HEK293 (cell line): ENCODE measurements around the gene TP73.

Source experiments
- CTCF ChIA-PET: fragments of 350-600 bp; formaldehyde crosslinking; extraction: SDS; loops from one replicate; lab custom pipeline; 2021; ENCODE audit warnings: antibody characterized with exemption; lab: Yijun Ruan, JAX
- POLR2A ChIA-PET: fragments of 300-600 bp; formaldehyde crosslinking; extraction: SDS; loops from one replicate; lab custom pipeline; 2020; ENCODE audit warnings: antibody characterized with exemption, inconsistent platforms; lab: Yijun Ruan, JAX
- H3K27ac ChIP-seq: fragments of 200-500 bp; sonication (Bioruptor generic); 2 replicates; pipeline ENCODE4 v1.5.1; 2014; ENCODE audit warnings: low read depth, low read length, control low read depth, inconsistent platforms; ENCODE audit errors: extremely low read depth
- H3K36me3 ChIP-seq, 2 experiments: fragments of 200-500 bp in 1 of 2; sonication (Bioruptor generic) in 1 of 2; 1 replicate in 1 of 2; 2 replicates in 1 of 2; pipeline ENCODE4 v1.5.1; 2014 to 2017; ENCODE audit warnings: inconsistent platforms in 2 of 2, low read length in 2 of 2; ENCODE audit not compliant: control insufficient read depth in 2 of 2, insufficient read depth in 1 of 2
- H3K4me1 ChIP-seq: fragments of 200-500 bp; sonication (Bioruptor generic); 2 replicates; pipeline ENCODE4 v1.5.1; 2014; ENCODE audit warnings: mild to moderate bottlenecking, low read length, inconsistent platforms; ENCODE audit not compliant: control insufficient read depth, insufficient read depth
- H3K4me3 ChIP-seq: 2 replicates; pipeline ENCODE4 v1.5.1; 2011; ENCODE audit warnings: low read depth, mild to moderate bottlenecking, control low read depth, low read length, moderate library complexity
- H3K9me3 ChIP-seq: fragments of 200-500 bp; sonication (Bioruptor generic); 2 replicates; pipeline ENCODE4 v1.5.1; 2014; ENCODE audit warnings: low read depth, low read length, inconsistent platforms; ENCODE audit not compliant: control insufficient read depth, insufficient read depth
- FEZF1 ChIP-seq: fragments of 450-650 bp; formaldehyde crosslinking; IDR thresholded peaks from 2 replicates; pipeline ENCODE4 v1.5.1; 2016; ENCODE audit warnings: missing biosample characterization, missing genetic modification characterization
- GLIS2 ChIP-seq: fragments of 450-650 bp; formaldehyde crosslinking; IDR thresholded peaks from 2 replicates; pipeline ENCODE4 v1.5.1; 2016; ENCODE audit warnings: missing biosample characterization, missing genetic modification characterization
- KLF9 ChIP-seq: fragments of 450-650 bp; formaldehyde crosslinking; IDR thresholded peaks from 2 replicates; pipeline ENCODE4 v1.5.1; 2016; ENCODE audit warnings: missing biosample characterization, missing genetic modification characterization, low read depth
- MYNN ChIP-seq: fragments of 450-650 bp; formaldehyde crosslinking; IDR thresholded peaks from 2 replicates; pipeline ENCODE4 v1.5.1; 2016; ENCODE audit warnings: missing biosample characterization, missing genetic modification characterization, borderline replicate concordance
- SALL2 ChIP-seq: fragments of 450-650 bp; formaldehyde crosslinking; IDR thresholded peaks from 2 replicates; pipeline ENCODE4 v1.5.0; 2017; ENCODE audit warnings: missing biosample characterization, mild to moderate bottlenecking, missing genetic modification characterization, borderline replicate concordance
- SCRT1 ChIP-seq: fragments of 450-650 bp; formaldehyde crosslinking; IDR thresholded peaks from 2 replicates; pipeline ENCODE4 v1.5.1; 2016; ENCODE audit warnings: missing biosample characterization, missing genetic modification characterization, borderline replicate concordance
- SETDB1 ChIP-seq: IDR thresholded peaks from one replicate; pipeline ENCODE4 v1.6.1; 2017; ENCODE audit warnings: mild to moderate bottlenecking, low read length, moderate library complexity, mixed read lengths; ENCODE audit not compliant: insufficient read length
- SP2 ChIP-seq: fragments of 450-650 bp; formaldehyde crosslinking; IDR thresholded peaks from 2 replicates; pipeline ENCODE4 v1.5.1; 2016; ENCODE audit warnings: missing biosample characterization, missing genetic modification characterization
- SP3 ChIP-seq: fragments of 450-650 bp; formaldehyde crosslinking; IDR thresholded peaks from 2 replicates; pipeline ENCODE4 v1.5.1; 2016; ENCODE audit warnings: missing biosample characterization, missing genetic modification characterization
- WT1 ChIP-seq: fragments of 450-650 bp; formaldehyde crosslinking; IDR thresholded peaks from 2 replicates; pipeline ENCODE4 v1.5.1; 2016; ENCODE audit warnings: missing biosample characterization, missing genetic modification characterization
- YY1 ChIP-seq: fragments of 450-650 bp; formaldehyde crosslinking; IDR thresholded peaks from 2 replicates; pipeline ENCODE4 v1.5.1; 2018; ENCODE audit warnings: missing biosample characterization, missing genetic modification characterization
- ZBTB7A ChIP-seq: fragments of 450-650 bp; formaldehyde crosslinking; IDR thresholded peaks from 2 replicates; pipeline ENCODE4 v1.5.1; 2016; ENCODE audit warnings: low read depth, missing biosample characterization, missing genetic modification characterization
- ZFHX2 ChIP-seq: fragments of 450-650 bp; formaldehyde crosslinking; conservative IDR thresholded peaks from 2 replicates; pipeline ENCODE4 v1.5.1; 2016; ENCODE audit warnings: missing biosample characterization, missing genetic modification characterization
- ZNF23 ChIP-seq: fragments of 450-650 bp; formaldehyde crosslinking; IDR thresholded peaks from 2 replicates; pipeline ENCODE4 v1.5.1; 2016; ENCODE audit warnings: missing biosample characterization, missing genetic modification characterization, borderline replicate concordance
- ZNF335 ChIP-seq: fragments of 450-650 bp; formaldehyde crosslinking; conservative IDR thresholded peaks from 2 replicates; pipeline ENCODE4 v1.5.1; 2016; ENCODE audit warnings: missing biosample characterization, missing genetic modification characterization
- ZNF350 ChIP-seq: fragments of 450-650 bp; formaldehyde crosslinking; IDR thresholded peaks from 2 replicates; pipeline ENCODE4 v1.5.0; 2017; ENCODE audit warnings: missing biosample characterization, mild to moderate bottlenecking, missing genetic modification characterization
- ZNF366 ChIP-seq: fragments of 450-650 bp; formaldehyde crosslinking; conservative IDR thresholded peaks from 2 replicates; pipeline ENCODE4 v1.5.1; 2016; ENCODE audit warnings: missing biosample characterization, missing genetic modification characterization
- ZNF37A ChIP-seq: fragments of 450-650 bp; IDR thresholded peaks from 2 replicates; pipeline ENCODE4 v1.5.1; 2018; ENCODE audit warnings: missing biosample characterization, missing genetic modification characterization
- ZNF544 ChIP-seq: fragments of 450-650 bp; formaldehyde crosslinking; IDR thresholded peaks from 2 replicates; pipeline ENCODE4 v1.5.0; 2017; ENCODE audit warnings: missing biosample characterization, missing genetic modification characterization
- ZNF596 ChIP-seq: fragments of 450-650 bp; IDR thresholded peaks from 2 replicates; pipeline ENCODE4 v1.5.0; 2018; ENCODE audit warnings: missing biosample characterization, mild to moderate bottlenecking, missing genetic modification characterization, moderate library complexity
- ZNF610 ChIP-seq: fragments of 450-650 bp; formaldehyde crosslinking; IDR thresholded peaks from 2 replicates; pipeline ENCODE4 v1.5.1; 2016; ENCODE audit warnings: missing biosample characterization, missing genetic modification characterization, borderline replicate concordance
- ZNF626 ChIP-seq: fragments of 450-650 bp; sonication (Bioruptor Pico); formaldehyde crosslinking; IDR thresholded peaks from 2 replicates; pipeline ENCODE4 v1.5.1; 2018; ENCODE audit warnings: missing biosample characterization, missing genetic modification characterization, inconsistent platforms
- ZNF707 ChIP-seq: fragments of 450-650 bp; formaldehyde crosslinking; IDR thresholded peaks from 2 replicates; pipeline ENCODE4 v1.5.1; 2016; ENCODE audit warnings: missing biosample characterization, missing genetic modification characterization
- ZNF830 ChIP-seq: fragments of 450-650 bp; IDR thresholded peaks from 2 replicates; pipeline ENCODE4 v1.5.0; 2018; ENCODE audit warnings: missing biosample characterization, missing genetic modification characterization, low read depth, mild to moderate bottlenecking, moderate library complexity
- ZXDB ChIP-seq: fragments of 450-650 bp; formaldehyde crosslinking; IDR thresholded peaks from 2 replicates; pipeline ENCODE4 v1.5.1; 2016; ENCODE audit warnings: missing biosample characterization, missing genetic modification characterization
- TF ChIP-seq, protein P1 (sequence below): fragments of 450-650 bp; formaldehyde crosslinking; IDR thresholded peaks from 2 replicates; pipeline ENCODE4 v1.5.1; 2016; ENCODE audit warnings: missing biosample characterization, missing genetic modification characterization, borderline replicate concordance
- TF ChIP-seq, protein P2 (sequence below): fragments of 450-650 bp; formaldehyde crosslinking; IDR thresholded peaks from 2 replicates; pipeline ENCODE4 v1.5.1; 2016; ENCODE audit warnings: missing biosample characterization, missing genetic modification characterization
- TF ChIP-seq, protein P3 (sequence below): IDR thresholded peaks from 2 replicates; pipeline ENCODE4 v1.6.1; 2011; ENCODE audit warnings: mild to moderate bottlenecking, low read depth, low read length, borderline replicate concordance

The TP73 gene

DNA sequence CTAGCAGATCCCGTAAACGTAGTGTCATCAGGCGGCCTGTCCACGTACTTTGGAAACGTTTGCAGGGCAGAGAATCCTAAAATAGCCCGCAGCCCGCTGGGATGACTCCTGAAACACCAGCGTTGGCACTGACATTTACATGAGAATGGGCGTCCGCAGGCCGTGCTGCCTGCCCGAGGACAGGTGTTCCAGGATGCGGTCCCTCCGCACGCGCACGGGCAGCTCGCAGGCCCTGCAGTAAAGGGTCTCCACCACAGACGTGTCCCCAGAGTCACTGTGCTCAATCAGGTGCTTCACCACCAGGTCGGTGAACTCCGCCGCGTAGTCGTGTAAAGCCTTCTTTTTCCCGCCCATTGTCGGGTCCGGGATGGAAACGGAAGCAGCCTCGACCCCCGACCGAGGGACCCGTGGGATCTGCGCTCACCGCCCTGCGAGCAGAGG, 94.1 kb downstream of the TP73 start:
- ChIA-PET CTCF (no interaction called here), POLR2A (no interaction called here)
- peak overlapping the region; percentile 45; the same call in 1 of the 2 replicates for H3K27ac ChIP-seq
- peak overlapping the region; percentile 83 for H3K4me3 ChIP-seq
- no peak for TF ChIP-seq KLF9 (tag by site-specific recombination)
- TF ChIP-seq, protein P1, sequence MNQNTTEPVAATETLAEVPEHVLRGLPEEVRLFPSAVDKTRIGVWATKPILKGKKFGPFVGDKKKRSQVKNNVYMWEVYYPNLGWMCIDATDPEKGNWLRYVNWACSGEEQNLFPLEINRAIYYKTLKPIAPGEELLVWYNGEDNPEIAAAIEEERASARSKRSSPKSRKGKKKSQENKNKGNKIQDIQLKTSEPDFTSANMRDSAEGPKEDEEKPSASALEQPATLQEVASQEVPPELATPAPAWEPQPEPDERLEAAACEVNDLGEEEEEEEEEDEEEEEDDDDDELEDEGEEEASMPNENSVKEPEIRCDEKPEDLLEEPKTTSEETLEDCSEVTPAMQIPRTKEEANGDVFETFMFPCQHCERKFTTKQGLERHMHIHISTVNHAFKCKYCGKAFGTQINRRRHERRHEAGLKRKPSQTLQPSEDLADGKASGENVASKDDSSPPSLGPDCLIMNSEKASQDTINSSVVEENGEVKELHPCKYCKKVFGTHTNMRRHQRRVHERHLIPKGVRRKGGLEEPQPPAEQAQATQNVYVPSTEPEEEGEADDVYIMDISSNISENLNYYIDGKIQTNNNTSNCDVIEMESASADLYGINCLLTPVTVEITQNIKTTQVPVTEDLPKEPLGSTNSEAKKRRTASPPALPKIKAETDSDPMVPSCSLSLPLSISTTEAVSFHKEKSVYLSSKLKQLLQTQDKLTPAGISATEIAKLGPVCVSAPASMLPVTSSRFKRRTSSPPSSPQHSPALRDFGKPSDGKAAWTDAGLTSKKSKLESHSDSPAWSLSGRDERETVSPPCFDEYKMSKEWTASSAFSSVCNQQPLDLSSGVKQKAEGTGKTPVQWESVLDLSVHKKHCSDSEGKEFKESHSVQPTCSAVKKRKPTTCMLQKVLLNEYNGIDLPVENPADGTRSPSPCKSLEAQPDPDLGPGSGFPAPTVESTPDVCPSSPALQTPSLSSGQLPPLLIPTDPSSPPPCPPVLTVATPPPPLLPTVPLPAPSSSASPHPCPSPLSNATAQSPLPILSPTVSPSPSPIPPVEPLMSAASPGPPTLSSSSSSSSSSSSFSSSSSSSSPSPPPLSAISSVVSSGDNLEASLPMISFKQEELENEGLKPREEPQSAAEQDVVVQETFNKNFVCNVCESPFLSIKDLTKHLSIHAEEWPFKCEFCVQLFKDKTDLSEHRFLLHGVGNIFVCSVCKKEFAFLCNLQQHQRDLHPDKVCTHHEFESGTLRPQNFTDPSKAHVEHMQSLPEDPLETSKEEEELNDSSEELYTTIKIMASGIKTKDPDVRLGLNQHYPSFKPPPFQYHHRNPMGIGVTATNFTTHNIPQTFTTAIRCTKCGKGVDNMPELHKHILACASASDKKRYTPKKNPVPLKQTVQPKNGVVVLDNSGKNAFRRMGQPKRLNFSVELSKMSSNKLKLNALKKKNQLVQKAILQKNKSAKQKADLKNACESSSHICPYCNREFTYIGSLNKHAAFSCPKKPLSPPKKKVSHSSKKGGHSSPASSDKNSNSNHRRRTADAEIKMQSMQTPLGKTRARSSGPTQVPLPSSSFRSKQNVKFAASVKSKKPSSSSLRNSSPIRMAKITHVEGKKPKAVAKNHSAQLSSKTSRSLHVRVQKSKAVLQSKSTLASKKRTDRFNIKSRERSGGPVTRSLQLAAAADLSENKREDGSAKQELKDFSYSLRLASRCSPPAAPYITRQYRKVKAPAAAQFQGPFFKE, result no peak
- TF ChIP-seq SP2 (tag by site-specific recombination), result peak; percentile 25
- TF ChIP-seq ZNF366, result no peak
- 0 out of 2 replicates have a peak, but pooled peaks have one; percentile 9 for TF ChIP-seq ZNF335
- no peaks in the 10 kb centered on the region for H3K4me1 ChIP-seq
- no peaks in the 10 kb centered on the region for H3K9me3 ChIP-seq
- peaks cover 7 to 45% of the 10 kb centered on the region in 2 experiments; a peak in 2 of 3 replicates for H3K36me3 ChIP-seq

DNA sequence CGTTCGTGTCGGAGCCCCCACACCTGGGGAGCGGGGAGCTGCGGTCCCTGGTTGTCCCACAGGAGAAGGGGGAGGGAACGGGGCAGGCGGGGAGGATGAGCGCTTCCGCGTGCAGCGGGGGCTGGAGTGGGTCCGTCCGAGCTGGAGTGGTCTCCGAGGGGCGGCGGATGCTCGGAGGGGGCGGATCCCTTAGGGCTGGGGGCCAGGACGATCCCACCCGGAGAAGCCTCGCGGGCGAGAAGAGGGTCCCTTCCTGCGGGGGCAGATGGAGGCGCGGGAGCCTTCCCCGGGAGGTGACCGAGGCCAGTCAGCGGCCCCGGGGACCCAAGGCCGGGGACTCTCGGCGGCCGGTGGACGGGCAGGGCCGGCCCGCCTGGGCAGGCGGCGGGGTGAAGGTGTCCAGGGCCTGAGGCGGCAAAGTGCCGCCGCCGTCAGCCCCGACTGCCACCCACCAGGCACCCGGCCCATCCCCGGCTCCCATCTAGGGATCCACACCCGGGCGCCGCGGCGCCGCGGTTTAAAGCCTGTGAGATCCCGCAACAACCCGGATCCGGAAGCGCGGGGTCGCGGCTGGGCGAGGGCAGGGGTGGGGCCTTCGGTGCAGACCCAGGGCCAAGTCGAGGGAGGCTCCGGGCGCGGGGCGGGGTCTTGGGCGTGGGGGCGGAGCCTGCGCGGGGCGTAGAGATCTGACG, 94.7 kb downstream of the TP73 start:
- peak overlapping the region; percentile 83 for H3K4me3 ChIP-seq
- H3K36me3 ChIP-seq, result peaks cover 7 to 39% of the 10 kb centered on the region in 2 experiments; a peak in 2 of 3 replicates
- ChIA-PET CTCF (no interaction called here), POLR2A (no interaction called here)
- H3K4me1 ChIP-seq, result no peaks in the 10 kb centered on the region
- no peaks in the 10 kb centered on the region for H3K9me3 ChIP-seq
- peak overlapping the region; percentile 45; the same call in 1 of the 2 replicates for H3K27ac ChIP-seq
- TF ChIP-seq, protein P2, sequence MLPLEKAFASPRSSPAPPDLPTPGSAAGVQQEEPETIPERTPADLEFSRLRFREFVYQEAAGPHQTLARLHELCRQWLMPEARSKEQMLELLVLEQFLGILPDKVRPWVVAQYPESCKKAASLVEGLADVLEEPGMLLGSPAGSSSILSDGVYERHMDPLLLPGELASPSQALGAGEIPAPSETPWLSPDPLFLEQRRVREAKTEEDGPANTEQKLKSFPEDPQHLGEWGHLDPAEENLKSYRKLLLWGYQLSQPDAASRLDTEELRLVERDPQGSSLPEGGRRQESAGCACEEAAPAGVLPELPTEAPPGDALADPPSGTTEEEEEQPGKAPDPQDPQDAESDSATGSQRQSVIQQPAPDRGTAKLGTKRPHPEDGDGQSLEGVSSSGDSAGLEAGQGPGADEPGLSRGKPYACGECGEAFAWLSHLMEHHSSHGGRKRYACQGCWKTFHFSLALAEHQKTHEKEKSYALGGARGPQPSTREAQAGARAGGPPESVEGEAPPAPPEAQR, result no peak
- TF ChIP-seq, protein P3, sequence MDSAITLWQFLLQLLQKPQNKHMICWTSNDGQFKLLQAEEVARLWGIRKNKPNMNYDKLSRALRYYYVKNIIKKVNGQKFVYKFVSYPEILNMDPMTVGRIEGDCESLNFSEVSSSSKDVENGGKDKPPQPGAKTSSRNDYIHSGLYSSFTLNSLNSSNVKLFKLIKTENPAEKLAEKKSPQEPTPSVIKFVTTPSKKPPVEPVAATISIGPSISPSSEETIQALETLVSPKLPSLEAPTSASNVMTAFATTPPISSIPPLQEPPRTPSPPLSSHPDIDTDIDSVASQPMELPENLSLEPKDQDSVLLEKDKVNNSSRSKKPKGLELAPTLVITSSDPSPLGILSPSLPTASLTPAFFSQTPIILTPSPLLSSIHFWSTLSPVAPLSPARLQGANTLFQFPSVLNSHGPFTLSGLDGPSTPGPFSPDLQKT, result peak; percentile 47; the same call in 1 of the 2 replicates
- TF ChIP-seq ZNF37A (tag by site-specific recombination) (no peak), ZNF23 (no peak), ZBTB7A (tag by site-specific recombination) (no peak), SP3 (tag by site-specific recombination) (peak; percentile 74), SALL2 (tag by site-specific recombination) (no peak), ZNF626 (no peak), SETDB1 (no peak), GLIS2 (tag by site-specific recombination) (peak; percentile 77; the same call in 1 of the 2 replicates), FEZF1 (tag by site-specific recombination) (no peak), ZNF830 (tag by site-specific recombination) (no peak), ZFHX2 (tag by site-specific recombination) (peak; percentile 39; the same call in 1 of the 2 replicates), SCRT1 (tag by site-specific recombination) (no peak), ZNF707 (tag by site-specific recombination) (no peak), MYNN (tag by site-specific recombination) (no peak), YY1 (tag by site-specific recombination) (no peak), ZXDB (tag by site-specific recombination) (peak; percentile 89), ZNF610 (tag by site-specific recombination) (no peak), ZNF596 (no peak), ZNF544 (no peak), WT1 (tag by site-specific recombination) (no peak), ZNF350 (tag by site-specific recombination) (no peak)
